Myocyte (in vitro differentiated cells): ENCODE data around the gene LCMT2. TPM values are rescaled to one million over a fixed set of nuclear protein-coding genes. Genes with fewer than 3 reads are reported as not detected.

Experiments
- DNase-seq: peaks from one replicate; pipeline ENCODE4 v3.0.0-alpha.2; 2012; ENCODE audit warnings: low read depth
- total RNA-seq: library from RNA; depleted of rRNA; stranded (reverse); fragments of >200 nt; gene quantifications from 2 replicates; pipeline ENCODE4 v1.2.3, GENCODE V29; 2014

Gene LCMT2
- total RNA-seq, 1 donor from 2014 or later: 7.1 TPM

GRCh38 chr15:43276563-43277200 lies 53.7 kb downstream of the LCMT2 start:
- no peak for DNase-seq

DNA sequence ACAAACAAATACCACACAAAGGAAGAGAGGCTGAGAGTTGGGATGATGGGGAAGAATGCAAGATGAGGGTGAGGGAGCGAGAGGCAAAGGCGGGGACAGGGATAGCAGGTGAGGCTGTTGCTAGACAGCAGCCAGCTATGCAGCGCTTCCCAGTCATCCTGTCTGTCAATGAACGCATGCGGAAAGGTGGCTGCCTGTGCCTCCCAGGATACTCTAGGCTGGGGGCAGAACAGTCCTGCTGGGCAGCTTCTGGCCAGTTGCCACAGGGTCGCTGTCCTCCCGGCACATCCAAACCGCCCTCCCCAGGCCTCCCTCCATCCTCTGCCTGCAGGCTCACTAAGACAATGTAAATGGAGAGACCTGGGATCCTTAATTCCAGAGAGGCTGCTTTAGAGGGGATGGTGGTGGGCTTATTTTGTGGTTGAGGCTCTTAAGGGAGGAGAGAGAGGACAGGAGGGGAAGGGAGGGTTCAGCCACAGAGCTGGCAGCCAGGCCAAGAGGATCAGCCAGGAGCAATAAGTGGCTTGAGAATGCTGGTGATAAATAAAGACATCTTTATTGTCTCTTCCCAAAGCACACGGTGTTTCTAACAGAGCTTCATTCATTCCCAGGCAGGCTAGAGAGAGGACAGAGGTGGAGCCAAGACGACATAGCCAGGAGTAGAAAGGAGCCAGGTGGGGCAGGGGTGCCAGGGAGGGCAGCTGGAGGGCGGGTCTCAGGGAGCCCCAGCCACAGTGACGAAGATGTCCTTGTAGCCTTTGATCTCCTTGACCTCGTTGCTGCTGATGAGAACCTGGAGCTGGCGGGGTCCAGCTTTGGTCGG lies 54.4 kb downstream of the LCMT2 start:
- DNase-seq: no peak

GRCh38 chr15:43274136-43274535 lies 56.2 kb downstream of the LCMT2 start:
- DNase-seq: peak; percentile 96

Other genes starting within 250 kb of the LCMT2 start
- 37.6 and 40.0 TPM in 2 replicates for gene UBR1, start 224.5 kb downstream of the LCMT2 start, total RNA-seq
- 9.8 and 13.1 TPM in 2 replicates for gene TMEM62, start 197.0 kb downstream of the LCMT2 start, total RNA-seq
- 97.6 and 109 TPM in 2 replicates for gene CCNDBP1, start 145.2 kb downstream of the LCMT2 start, total RNA-seq
- not detected in 2 replicates for gene EPB42, start 109.6 kb downstream of the LCMT2 start, total RNA-seq
- gene TGM5, start 63.6 kb downstream of the LCMT2 start, total RNA-seq: 0.21 TPM in 1 of 2 replicates, not detected in the other
- gene TGM7, start 28.3 kb downstream of the LCMT2 start, total RNA-seq: not detected in 2 replicates
- gene ZSCAN29, start 40.5 kb upstream of the LCMT2 start, total RNA-seq: 22.7 and 26.2 TPM in 2 replicates
- gene TUBGCP4, start 40.5 kb upstream of the LCMT2 start, total RNA-seq: 8.2 and 11.7 TPM in 2 replicates
- gene TP53BP1, start 162.6 kb upstream of the LCMT2 start, total RNA-seq: 74.8 and 86.4 TPM in 2 replicates
- gene MAP1A, start 187.0 kb upstream of the LCMT2 start, total RNA-seq: 332 and 364 TPM in 2 replicates